Fibroblast of lung (primary cell): ENCODE data around the gene FGF14.

Source experiments
- CTCF ChIP-seq, 2 donors: IDR thresholded peaks in 1 of 2; conservative IDR thresholded peaks in 1 of 2; 1 replicate in 1 of 2; 2 replicates in 1 of 2; pipeline ENCODE4 v1.5.1; 2011 to 2012; ENCODE audit warnings: low read length in 2 of 2, control low read depth in 1 of 2, inconsistent platforms in 1 of 2, low read depth in 1 of 2, mild to moderate bottlenecking in 1 of 2
- EZH2 ChIP-seq: IDR thresholded peaks from 2 replicates; pipeline ENCODE4 v1.5.1; 2012; ENCODE audit warnings: low read length, control low read depth, mild to moderate bottlenecking; ENCODE audit errors: missing control alignments

- TF ChIP-seq CTCF (conservative IDR thresholded peaks at IDR 0.05 in 1 of 2, IDR thresholded peaks at IDR 0.05 in 1 of 2; ENCODE audit: low read depth in 1 of 2, low read length in 2 of 2) (no peak), EZH2 (no peak)
These were observed 383.1 kb downstream of the FGF14 start for GRCh38 chr13:102018716-102019115.
